GM19463 (cell line): ENCODE measurements around the gene PDE8A.

Experiments used
- ATAC-seq: cut with Tn5 transposase; IDR thresholded peaks from one replicate; pipeline ENCODE4 v1.9.1; 2021; ENCODE audit warnings: mild to moderate bottlenecking, moderate library complexity; ENCODE audit not compliant: unreplicated experiment

PDE8A gene

GRCh38 chr15:85118581-85118980, 136.9 kb downstream of the PDE8A start:
- no peak for ATAC-seq

GRCh38 chr15:85120351-85121113, 138.9 kb downstream of the PDE8A start:
- no peak for ATAC-seq

GRCh38 chr15:85124173-85124572, 142.5 kb downstream of the PDE8A start:
- ATAC-seq, result no peak

GRCh38 chr15:85125056-85125661, 143.5 kb downstream of the PDE8A start:
- ATAC-seq, result no peak

- ATAC-seq, result no peak
Observed at GRCh38 chr15:85128621-85129020, 147.0 kb downstream of the PDE8A start.

GRCh38 chr15:85129881-85130280, 148.2 kb downstream of the PDE8A start:
- no peak for ATAC-seq

- ATAC-seq, result no peak
Observed at GRCh38 chr15:85131915-85132314, 150.3 kb downstream of the PDE8A start.

- ATAC-seq, result no peak
Observed at GRCh38 chr15:85133709-85134108, 152.1 kb downstream of the PDE8A start.

- no peak for ATAC-seq
Observed at GRCh38 chr15:85137489-85138168, 156.0 kb downstream of the PDE8A start.

GRCh38 chr15:85139391-85139790, 157.7 kb downstream of the PDE8A start:
- ATAC-seq, result no peak

GRCh38 chr15:85141726-85142125, 160.1 kb downstream of the PDE8A start:
- ATAC-seq, result no peak

GRCh38 chr15:85142312-85142711, 160.7 kb downstream of the PDE8A start:
- ATAC-seq, result no peak

- ATAC-seq, result no peak
Observed at GRCh38 chr15:85149465-85150129, 167.9 kb downstream of the PDE8A start.

GRCh38 chr15:85150130-85150480, 168.4 kb downstream of the PDE8A start:
- ATAC-seq, result no peak

- ATAC-seq, result no peak
Observed at GRCh38 chr15:85151145-85151544, 169.5 kb downstream of the PDE8A start.

- no peak for ATAC-seq
Observed at GRCh38 chr15:85151861-85152260, 170.2 kb downstream of the PDE8A start.

GRCh38 chr15:85154061-85154460, 172.4 kb downstream of the PDE8A start:
- ATAC-seq, result no peak

- no peak for ATAC-seq
Observed at GRCh38 chr15:85155360-85155759, 173.7 kb downstream of the PDE8A start.

GRCh38 chr15:85155857-85156256, 174.2 kb downstream of the PDE8A start:
- ATAC-seq, result no peak

GRCh38 chr15:85157344-85157743, 175.7 kb downstream of the PDE8A start:
- no peak for ATAC-seq

GRCh38 chr15:85162237-85162636, 180.6 kb downstream of the PDE8A start:
- ATAC-seq, result no peak
